ENCODE data around the gene HRAS. TPM values are rescaled to one million over a fixed set of nuclear protein-coding genes. Genes with fewer than 3 reads are reported as not detected.

Gene HRAS
- total and polyA plus RNA-seq, 10 of the 15 experiments (the other 5 are each of a cell fraction or from before 2014, with no cell fraction given) = 2.8 to 72.4 (median 31.7) TPM

DNA sequence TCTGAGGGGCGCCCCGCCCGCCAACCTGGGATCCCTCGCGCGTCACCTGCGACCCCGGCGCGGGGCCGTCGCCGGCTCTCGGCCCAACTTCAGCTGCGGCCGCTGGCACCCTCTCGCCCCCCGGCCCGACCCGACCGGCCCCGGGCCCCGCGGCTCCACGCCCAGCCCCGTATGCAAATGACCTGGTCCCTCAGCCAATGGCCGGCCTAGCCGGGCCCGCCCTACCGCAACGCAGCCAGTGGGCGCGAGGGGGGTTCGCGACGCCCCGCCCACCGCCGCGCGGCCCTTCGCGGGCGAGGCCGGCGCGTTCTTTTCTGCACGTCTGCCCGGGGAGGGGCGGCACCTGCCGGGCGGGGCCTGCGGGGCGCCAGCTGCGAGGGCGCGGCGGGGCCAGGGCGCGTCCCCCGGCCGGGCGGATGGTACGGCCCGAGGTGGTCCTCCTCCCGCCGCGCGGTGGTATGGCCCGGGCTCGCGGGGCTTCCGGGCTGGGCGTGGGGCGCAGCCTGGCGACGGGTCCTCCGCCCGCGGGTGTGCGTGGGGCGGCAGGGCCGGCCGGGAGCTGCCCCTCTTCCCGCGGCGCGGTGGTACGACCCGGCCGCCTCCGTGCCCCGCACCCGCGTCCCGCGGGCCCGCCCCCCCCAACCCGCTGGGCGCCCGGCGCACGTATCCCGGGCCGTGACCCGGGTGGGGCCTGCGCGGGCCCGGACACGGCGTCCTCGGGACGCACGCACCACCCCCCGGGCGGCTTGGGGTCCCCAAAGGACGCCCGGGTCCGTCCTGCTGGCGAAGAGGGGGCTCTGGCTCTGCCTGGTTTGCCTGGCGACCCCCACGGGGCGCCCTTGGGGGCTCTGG lies 33.2 kb upstream of the HRAS start (continued):
- TF ChIP-seq, protein P1, sequence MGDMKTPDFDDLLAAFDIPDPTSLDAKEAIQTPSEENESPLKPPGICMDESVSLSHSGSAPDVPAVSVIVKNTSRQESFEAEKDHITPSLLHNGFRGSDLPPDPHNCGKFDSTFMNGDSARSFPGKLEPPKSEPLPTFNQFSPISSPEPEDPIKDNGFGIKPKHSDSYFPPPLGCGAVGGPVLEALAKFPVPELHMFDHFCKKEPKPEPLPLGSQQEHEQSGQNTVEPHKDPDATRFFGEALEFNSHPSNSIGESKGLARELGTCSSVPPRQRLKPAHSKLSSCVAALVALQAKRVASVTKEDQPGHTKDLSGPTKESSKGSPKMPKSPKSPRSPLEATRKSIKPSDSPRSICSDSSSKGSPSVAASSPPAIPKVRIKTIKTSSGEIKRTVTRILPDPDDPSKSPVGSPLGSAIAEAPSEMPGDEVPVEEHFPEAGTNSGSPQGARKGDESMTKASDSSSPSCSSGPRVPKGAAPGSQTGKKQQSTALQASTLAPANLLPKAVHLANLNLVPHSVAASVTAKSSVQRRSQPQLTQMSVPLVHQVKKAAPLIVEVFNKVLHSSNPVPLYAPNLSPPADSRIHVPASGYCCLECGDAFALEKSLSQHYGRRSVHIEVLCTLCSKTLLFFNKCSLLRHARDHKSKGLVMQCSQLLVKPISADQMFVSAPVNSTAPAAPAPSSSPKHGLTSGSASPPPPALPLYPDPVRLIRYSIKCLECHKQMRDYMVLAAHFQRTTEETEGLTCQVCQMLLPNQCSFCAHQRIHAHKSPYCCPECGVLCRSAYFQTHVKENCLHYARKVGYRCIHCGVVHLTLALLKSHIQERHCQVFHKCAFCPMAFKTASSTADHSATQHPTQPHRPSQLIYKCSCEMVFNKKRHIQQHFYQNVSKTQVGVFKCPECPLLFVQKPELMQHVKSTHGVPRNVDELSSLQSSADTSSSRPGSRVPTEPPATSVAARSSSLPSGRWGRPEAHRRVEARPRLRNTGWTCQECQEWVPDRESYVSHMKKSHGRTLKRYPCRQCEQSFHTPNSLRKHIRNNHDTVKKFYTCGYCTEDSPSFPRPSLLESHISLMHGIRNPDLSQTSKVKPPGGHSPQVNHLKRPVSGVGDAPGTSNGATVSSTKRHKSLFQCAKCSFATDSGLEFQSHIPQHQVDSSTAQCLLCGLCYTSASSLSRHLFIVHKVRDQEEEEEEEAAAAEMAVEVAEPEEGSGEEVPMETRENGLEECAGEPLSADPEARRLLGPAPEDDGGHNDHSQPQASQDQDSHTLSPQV (IDR thresholded peaks at IDR 0.05) = no peak
- TF ChIP-seq RCOR1 (conservative IDR thresholded peaks at IDR 0.05; ENCODE audit: low read depth, low read length) = no peak; the same call in 1 of the 2 replicates
- peak; percentile 73 for TF ChIP-seq CHD2 (IDR thresholded peaks at IDR 0.05; ENCODE audit: borderline replicate concordance, low read depth, low read length)
- no peak for TF ChIP-seq NBN (IDR thresholded peaks at IDR 0.05)
- TF ChIP-seq GATAD2B (conservative IDR thresholded peaks at IDR 0.05; ENCODE audit: low read depth) = peak; percentile 97
- no peak for TF ChIP-seq TBL1XR1 (IDR thresholded peaks at IDR 0.05; ENCODE audit: low read depth, low read length)
- peak; percentile 88 for TF ChIP-seq SP1 (IDR thresholded peaks at IDR 0.05; ENCODE audit: low read depth, low read length)
- TF ChIP-seq SRF (IDR thresholded peaks at IDR 0.05; ENCODE audit: low read depth in 2 of 2, low read length in 2 of 2) = 0 out of 4 replicates have a peak, but pooled peaks of 1 of the 2 experiments have one; percentile 14
- TF ChIP-seq, protein P2, sequence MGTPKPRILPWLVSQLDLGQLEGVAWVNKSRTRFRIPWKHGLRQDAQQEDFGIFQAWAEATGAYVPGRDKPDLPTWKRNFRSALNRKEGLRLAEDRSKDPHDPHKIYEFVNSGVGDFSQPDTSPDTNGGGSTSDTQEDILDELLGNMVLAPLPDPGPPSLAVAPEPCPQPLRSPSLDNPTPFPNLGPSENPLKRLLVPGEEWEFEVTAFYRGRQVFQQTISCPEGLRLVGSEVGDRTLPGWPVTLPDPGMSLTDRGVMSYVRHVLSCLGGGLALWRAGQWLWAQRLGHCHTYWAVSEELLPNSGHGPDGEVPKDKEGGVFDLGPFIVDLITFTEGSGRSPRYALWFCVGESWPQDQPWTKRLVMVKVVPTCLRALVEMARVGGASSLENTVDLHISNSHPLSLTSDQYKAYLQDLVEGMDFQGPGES (IDR thresholded peaks at IDR 0.05) = 0 out of 2 replicates have a peak, but pooled peaks have one; percentile 49
- 0 out of 2 replicates have a peak, but pooled peaks have one; percentile 54 for TF ChIP-seq NFXL1 (IDR thresholded peaks at IDR 0.05; ENCODE audit: borderline replicate concordance)
- TF ChIP-seq IKZF1 (conservative IDR thresholded peaks at IDR 0.05) = peak; percentile 80
- peak; percentile 81 for TF ChIP-seq POLR2A (IDR thresholded peaks at IDR 0.05; ENCODE audit: low read depth, low read length)
- no peak for TF ChIP-seq FOXM1 (IDR thresholded peaks at IDR 0.05; ENCODE audit: low read depth, low read length)
- TF ChIP-seq ETV6 (conservative IDR thresholded peaks at IDR 0.05 in 1 of 2, IDR thresholded peaks at IDR 0.05 in 1 of 2; ENCODE audit: borderline replicate concordance in 1 of 2, low read depth in 1 of 2) = no peak
- no peak for TF ChIP-seq RUNX3 (IDR thresholded peaks at IDR 0.05; ENCODE audit: low read length)
- no peak for TF ChIP-seq PAX8 (IDR thresholded peaks at IDR 0.05)
- peak; percentile 95 for TF ChIP-seq TCF3 (IDR thresholded peaks at IDR 0.05; ENCODE audit: borderline replicate concordance, insufficient read depth, low read depth, low read length)
- TF ChIP-seq, protein P3, sequence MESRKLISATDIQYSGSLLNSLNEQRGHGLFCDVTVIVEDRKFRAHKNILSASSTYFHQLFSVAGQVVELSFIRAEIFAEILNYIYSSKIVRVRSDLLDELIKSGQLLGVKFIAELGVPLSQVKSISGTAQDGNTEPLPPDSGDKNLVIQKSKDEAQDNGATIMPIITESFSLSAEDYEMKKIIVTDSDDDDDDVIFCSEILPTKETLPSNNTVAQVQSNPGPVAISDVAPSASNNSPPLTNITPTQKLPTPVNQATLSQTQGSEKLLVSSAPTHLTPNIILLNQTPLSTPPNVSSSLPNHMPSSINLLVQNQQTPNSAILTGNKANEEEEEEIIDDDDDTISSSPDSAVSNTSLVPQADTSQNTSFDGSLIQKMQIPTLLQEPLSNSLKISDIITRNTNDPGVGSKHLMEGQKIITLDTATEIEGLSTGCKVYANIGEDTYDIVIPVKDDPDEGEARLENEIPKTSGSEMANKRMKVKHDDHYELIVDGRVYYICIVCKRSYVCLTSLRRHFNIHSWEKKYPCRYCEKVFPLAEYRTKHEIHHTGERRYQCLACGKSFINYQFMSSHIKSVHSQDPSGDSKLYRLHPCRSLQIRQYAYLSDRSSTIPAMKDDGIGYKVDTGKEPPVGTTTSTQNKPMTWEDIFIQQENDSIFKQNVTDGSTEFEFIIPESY (IDR thresholded peaks at IDR 0.05) = no peak
- TF ChIP-seq EED (IDR thresholded peaks at IDR 0.05; ENCODE audit: low read depth) = no peak
- TF ChIP-seq, protein P4, sequence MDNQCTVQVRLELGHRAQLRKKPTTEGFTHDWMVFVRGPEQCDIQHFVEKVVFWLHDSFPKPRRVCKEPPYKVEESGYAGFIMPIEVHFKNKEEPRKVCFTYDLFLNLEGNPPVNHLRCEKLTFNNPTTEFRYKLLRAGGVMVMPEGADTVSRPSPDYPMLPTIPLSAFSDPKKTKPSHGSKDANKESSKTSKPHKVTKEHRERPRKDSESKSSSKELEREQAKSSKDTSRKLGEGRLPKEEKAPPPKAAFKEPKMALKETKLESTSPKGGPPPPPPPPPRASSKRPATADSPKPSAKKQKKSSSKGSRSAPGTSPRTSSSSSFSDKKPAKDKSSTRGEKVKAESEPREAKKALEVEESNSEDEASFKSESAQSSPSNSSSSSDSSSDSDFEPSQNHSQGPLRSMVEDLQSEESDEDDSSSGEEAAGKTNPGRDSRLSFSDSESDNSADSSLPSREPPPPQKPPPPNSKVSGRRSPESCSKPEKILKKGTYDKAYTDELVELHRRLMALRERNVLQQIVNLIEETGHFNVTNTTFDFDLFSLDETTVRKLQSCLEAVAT (IDR thresholded peaks at IDR 0.05) = no peak
- TF ChIP-seq BRCA1 (IDR thresholded peaks at IDR 0.05; ENCODE audit: low read depth, low read length) = no peak
- TF ChIP-seq POLR2AphosphoS2 (IDR thresholded peaks at IDR 0.05; ENCODE audit: low read depth, low read length) = no peak
- 0 out of 2 replicates have a peak, but pooled peaks have one; percentile 20 for TF ChIP-seq YY1 (IDR thresholded peaks at IDR 0.05; ENCODE audit: low read depth, low read length)
